Measurements from ENCODE around the gene CMSS1. TPM values are rescaled to one million over a fixed set of nuclear protein-coding genes. Genes with fewer than 3 reads are reported as not detected.
"Not testable (repeated sequence)": the region's sequence is repeated elsewhere in the genome, so short reads cannot be mapped to it uniquely, and the experiment has no call there.

CMSS1 gene
- total RNA-seq, 2 experiments from 2014 or later, result 95.8 to 106 TPM

DNA sequence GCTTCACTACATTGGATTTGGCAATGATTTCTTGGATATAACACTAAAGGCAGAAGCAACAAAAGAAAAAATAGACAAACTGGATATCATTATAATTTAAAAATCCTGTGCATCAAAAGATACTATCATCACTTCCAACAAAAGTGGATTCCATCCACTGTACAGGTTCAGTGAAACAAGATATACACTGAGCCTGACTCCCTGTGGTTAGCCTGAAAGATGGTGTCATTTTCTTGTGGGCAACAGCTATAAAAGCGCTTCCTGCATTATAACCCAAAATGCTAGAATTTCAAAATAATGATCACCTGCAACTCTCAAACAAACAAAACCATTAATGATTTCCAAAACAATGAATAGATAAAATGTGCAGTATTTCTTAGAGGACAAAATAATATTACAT, 403.5 kb downstream of the CMSS1 start:
- H3K9me3 Mint-ChIP-seq, result peaks cover 11% of the 10 kb centered on the region
- CTCF ChIA-PET, result no interaction called here
- no peak for DNase-seq

DNA sequence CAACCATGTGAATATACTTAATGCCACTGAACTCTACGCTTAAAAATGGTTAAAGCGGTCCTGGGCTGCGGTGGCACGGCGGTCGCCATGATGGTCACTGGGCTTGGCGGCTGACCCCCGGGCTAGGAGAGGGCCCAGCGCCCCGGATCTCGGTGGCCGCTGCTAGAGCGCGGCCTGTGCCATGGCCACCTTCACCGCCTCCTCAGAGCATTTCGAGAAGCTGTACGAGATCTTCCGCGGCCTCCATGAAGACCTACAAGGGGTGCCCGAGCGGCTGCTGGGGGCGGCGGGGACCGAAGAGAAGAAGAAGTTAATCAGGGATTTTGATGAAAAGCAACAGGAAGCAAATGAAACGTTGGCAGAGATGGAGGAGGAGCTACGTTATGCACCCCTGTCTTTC, 407.5 kb downstream of the CMSS1 start:
- Mint-ChIP-seq H3K4me3 (no peak overlapping the region), H3K27ac (no peak overlapping the region), H3K36me3 (ENCODE audit: low read depth) (no peaks in the 10 kb centered on the region), H3K4me1 (ENCODE audit: low read depth) (peaks cover 8% of the 10 kb centered on the region), H3K27me3 (ENCODE audit: low read depth) (peaks cover 5% of the 10 kb centered on the region), H3K9me3 (peaks cover 4% of the 10 kb centered on the region)
- no peak for DNase-seq
- intact Hi-C loops (cut with micrococcal nuclease), result no loop called here
- CTCF ChIA-PET, result no interaction called here

More for the DNA sequence above, 403.5 kb downstream of the CMSS1 start:
- intact Hi-C loops (cut with micrococcal nuclease), result no loop called here
- Mint-ChIP-seq H3K4me3 (no peak overlapping the region), H3K27ac (no peak overlapping the region), H3K4me1 (ENCODE audit: low read depth) (no peaks in the 10 kb centered on the region), H3K36me3 (ENCODE audit: low read depth) (no peaks in the 10 kb centered on the region), H3K27me3 (ENCODE audit: low read depth) (peaks cover 21% of the 10 kb centered on the region)

DNA sequence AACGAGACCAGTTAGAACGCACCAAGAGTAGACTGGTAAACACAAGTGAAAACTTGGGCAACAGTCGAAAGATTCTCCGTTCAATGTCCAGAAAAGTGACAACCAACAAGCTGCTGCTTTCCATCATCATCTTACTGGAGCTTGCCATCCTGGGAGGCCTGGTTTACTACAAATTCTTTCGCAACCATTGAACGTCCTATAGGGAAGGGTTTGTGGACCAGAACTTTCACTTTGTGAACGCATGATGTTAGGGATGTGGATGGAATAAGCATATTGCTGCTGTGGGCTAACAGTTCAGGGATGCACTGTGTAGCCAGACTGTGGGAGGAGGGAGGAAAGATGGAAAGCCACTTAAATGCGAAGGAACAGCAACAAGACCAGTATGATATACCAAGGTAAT, 408.2 kb downstream of the CMSS1 start:
- H3K9me3 Mint-ChIP-seq, result peaks cover 1% of the 10 kb centered on the region
- H3K27ac Mint-ChIP-seq, result no peak overlapping the region
- no peaks in the 10 kb centered on the region for H3K36me3 Mint-ChIP-seq (ENCODE audit: low read depth)
- DNase-seq, result no peak
- CTCF ChIA-PET, result interaction anchor here (0.7 kb wide), 1 partner anchor 624 kb away, joined by 5 read pairs; no protein-coding TSS in a partner anchor
- H3K4me3 Mint-ChIP-seq, result no peak overlapping the region
- peaks cover 8% of the 10 kb centered on the region for H3K4me1 Mint-ChIP-seq (ENCODE audit: low read depth)
- H3K27me3 Mint-ChIP-seq (ENCODE audit: low read depth), result peaks cover 3% of the 10 kb centered on the region
- intact Hi-C loops (cut with micrococcal nuclease), result no loop called here

DNA sequence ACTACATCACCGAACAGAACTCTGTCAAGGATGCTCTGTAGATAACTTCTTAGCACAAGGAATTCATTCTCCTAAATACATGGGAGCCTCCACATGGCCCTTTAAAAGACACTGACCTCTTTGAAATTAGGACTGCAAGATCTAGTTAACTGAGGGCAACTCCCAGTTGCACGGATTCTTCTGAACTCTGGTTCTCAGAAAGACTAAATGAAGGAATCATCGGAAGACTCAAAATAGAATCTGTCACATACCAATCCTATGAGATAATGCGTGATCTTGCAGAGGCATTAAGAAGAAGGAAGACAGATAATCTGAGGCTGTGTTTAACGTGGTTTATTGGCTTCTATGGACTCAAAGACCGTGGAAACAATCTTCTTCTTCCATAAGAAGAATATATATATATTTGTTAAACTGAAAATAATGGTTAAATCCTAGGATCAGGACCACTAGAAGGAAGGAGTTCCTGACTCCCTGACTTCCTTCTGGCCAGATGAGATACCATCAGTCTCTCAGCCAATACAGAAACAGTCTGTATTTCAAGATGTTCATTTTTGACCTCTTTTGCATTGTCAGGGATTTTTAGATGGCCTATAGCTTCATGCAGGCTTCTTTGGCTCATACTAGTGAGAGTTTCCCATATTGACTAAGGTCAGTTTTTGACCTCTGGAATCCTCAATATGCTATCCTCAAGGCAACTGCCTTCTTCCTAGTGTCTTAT, 409.2 kb downstream of the CMSS1 start:
- Mint-ChIP-seq H3K36me3 (ENCODE audit: low read depth) (no peaks in the 10 kb centered on the region), H3K4me3 (no peak overlapping the region)
- CTCF ChIA-PET, result interaction anchor here (0.7 kb wide), 1 partner anchor 623 kb away, joined by 5 read pairs; no protein-coding TSS in a partner anchor

DNA sequence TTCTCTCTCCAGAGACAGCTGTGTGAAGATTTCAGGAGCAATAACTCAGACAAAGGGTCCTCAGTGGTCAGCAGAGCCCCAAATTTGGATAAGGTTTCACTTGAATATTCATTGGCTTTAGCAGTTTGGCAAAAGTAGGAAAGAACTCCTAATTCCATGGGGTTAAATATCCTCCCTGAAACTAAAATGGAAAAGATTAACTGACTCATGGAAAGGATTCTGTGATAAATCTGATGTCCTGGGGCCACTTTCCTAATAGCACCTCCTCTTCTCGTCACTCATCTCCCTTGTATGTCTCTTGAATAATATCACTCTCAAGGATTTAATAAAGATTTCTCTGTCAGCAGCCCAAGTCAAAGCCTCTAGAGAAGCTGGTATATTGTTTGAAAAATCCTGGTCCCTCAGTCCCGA, 409.9 kb downstream of the CMSS1 start:
- peaks cover 8% of the 10 kb centered on the region for H3K4me1 Mint-ChIP-seq (ENCODE audit: low read depth)
- no peak overlapping the region for H3K4me3 Mint-ChIP-seq
- intact Hi-C loops (cut with micrococcal nuclease), result no loop called here
- H3K27me3 Mint-ChIP-seq (ENCODE audit: low read depth), result no peaks in the 10 kb centered on the region
- H3K27ac Mint-ChIP-seq, result no peak overlapping the region
- DNase-seq, result no peak
- no peaks in the 10 kb centered on the region for H3K36me3 Mint-ChIP-seq (ENCODE audit: low read depth)
- H3K9me3 Mint-ChIP-seq, result no peaks in the 10 kb centered on the region
- CTCF ChIA-PET, result no interaction called here

More for the DNA sequence above, 409.2 kb downstream of the CMSS1 start:
- no peak for DNase-seq
- Mint-ChIP-seq H3K27ac (no peak overlapping the region), H3K9me3 (no peaks in the 10 kb centered on the region), H3K4me1 (ENCODE audit: low read depth) (peaks cover 8% of the 10 kb centered on the region), H3K27me3 (ENCODE audit: low read depth) (no peaks in the 10 kb centered on the region)
- intact Hi-C loops (cut with micrococcal nuclease), result no loop called here

DNA sequence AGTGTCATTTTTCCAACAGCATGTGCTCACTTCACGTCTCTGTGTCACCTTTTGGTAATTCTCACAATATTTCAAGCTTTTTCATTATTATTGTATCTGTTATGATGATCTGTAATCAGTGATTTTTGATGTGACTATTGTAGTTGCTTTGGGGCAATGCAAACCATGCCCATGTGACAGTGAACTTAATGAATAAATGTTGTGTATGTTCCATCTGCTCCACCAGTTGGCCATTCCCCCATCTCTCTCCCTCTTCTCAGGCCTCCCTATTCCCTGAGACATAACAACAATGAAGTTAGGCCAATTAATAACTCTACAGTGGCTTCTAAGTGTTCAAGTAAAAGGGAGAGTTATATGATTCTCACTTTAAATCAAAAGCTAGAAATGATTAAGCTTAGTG, 410.6 kb downstream of the CMSS1 start:
- CTCF ChIA-PET, result no interaction called here
- H3K27me3 Mint-ChIP-seq (ENCODE audit: low read depth), result no peaks in the 10 kb centered on the region

DNA sequence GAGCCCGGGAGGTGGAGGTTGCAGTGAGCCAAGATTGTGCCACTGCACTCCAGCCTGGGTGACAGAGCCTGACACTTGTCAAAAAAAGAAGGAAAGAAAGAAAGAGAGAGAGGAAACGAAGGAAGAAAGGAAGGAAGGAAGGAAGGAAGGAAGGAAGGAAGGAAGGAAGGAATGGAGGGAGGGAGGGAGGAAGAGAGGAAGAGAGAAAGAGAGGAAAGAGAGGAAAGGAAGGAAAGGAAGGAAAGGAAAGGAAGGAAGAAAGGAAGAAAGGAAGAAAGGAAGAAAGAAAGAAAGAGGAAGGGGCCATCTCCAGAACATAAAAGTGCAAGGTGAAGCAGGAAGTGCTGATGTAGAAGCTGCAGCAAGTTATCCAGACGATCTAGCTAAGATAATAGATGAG, 411.5 kb downstream of the CMSS1 start:
- H3K27ac Mint-ChIP-seq; intact Hi-C loops (cut with micrococcal nuclease); H3K9me3 Mint-ChIP-seq; H3K27me3 Mint-ChIP-seq (ENCODE audit: low read depth); H3K4me1 Mint-ChIP-seq (ENCODE audit: low read depth); DNase-seq; H3K4me3 Mint-ChIP-seq; H3K36me3 Mint-ChIP-seq (ENCODE audit: low read depth); CTCF ChIA-PET: not testable (repeated sequence)

More for the DNA sequence above, 410.6 kb downstream of the CMSS1 start:
- no peaks in the 10 kb centered on the region for H3K9me3 Mint-ChIP-seq
- peaks cover 8% of the 10 kb centered on the region for H3K4me1 Mint-ChIP-seq (ENCODE audit: low read depth)
- no peak for DNase-seq
- intact Hi-C loops (cut with micrococcal nuclease), result no loop called here
- no peak overlapping the region for H3K27ac Mint-ChIP-seq
- H3K36me3 Mint-ChIP-seq (ENCODE audit: low read depth), result no peaks in the 10 kb centered on the region
- no peak overlapping the region for H3K4me3 Mint-ChIP-seq

DNA sequence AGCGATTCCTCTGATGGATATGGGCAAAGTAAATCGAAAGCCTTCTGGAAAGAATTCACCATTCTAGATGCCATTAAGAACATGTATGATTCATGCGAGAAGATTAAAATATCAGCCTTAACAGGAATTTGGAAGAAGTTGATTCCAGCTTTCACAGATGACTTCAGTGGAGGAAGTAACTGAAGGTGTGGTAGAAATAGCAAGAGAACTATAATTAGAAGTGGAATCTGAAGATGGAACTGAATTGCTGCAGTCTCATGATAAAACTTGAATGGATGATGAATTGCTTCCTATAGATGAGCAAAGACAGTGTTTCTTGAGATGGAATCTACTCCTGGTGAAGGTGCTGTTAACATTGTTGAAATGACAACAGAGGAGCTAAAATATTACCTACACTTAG, 413.0 kb downstream of the CMSS1 start:
- CTCF ChIA-PET, result interaction anchor here (1.0 kb wide), 1 partner anchor 27 kb away, joined by 3 read pairs; no protein-coding TSS in a partner anchor
- intact Hi-C loops (cut with micrococcal nuclease), result no loop called here

More for the DNA sequence above, 413.0 kb downstream of the CMSS1 start:
- DNase-seq, result no peak
- Mint-ChIP-seq H3K27ac (no peak overlapping the region), H3K9me3 (no peaks in the 10 kb centered on the region), H3K36me3 (ENCODE audit: low read depth) (no peaks in the 10 kb centered on the region), H3K27me3 (ENCODE audit: low read depth) (no peaks in the 10 kb centered on the region), H3K4me1 (ENCODE audit: low read depth) (peaks cover 8% of the 10 kb centered on the region), H3K4me3 (no peak overlapping the region)

Small RNA genes lying within 50 kb of the gene (microRNA-seq; reads per million reads assigned to microRNA genes)
- not detected for gene MIR3921 (ENCODE audit: borderline microRNAs expressed, borderline replicate concordance)

Other genes with a start within 250 kb of the CMSS1 start
- gene COL8A1, start 179.3 kb upstream of the CMSS1 start, total RNA-seq, result under 1 TPM; 0.07 to 0.12 TPM

Data from activated naive CD4-positive, alpha-beta T cell treated with anti-CD3 and anti-CD28 coated beads for 36 hours (primary cell).